DMS153 treated with DMSO at 0.1 percent for 48 hours (cell line): ENCODE results near the gene EFTUD2.
A peak's percentile ranks its signal among the peaks of the same experiment; 100 is the strongest.

ENCODE experiments used
- DNase-seq: peaks from one replicate; lab custom pipeline; 2025; ENCODE audit not compliant: unreplicated experiment; lab: John Stamatoyannopoulos, UW

Gene EFTUD2

GRCh38 chr17:44889003-44889402 is 10.2 kb downstream of the EFTUD2 start:
- DNase-seq: no peak

- no peak for DNase-seq
These were observed 11.0 kb downstream of the EFTUD2 start for GRCh38 chr17:44887971-44888954.

GRCh38 chr17:44887016-44887415 is 12.2 kb downstream of the EFTUD2 start:
- DNase-seq: no peak

GRCh38 chr17:44884941-44885340 is 14.3 kb downstream of the EFTUD2 start:
- no peak for DNase-seq

GRCh38 chr17:44881145-44881544 is 18.1 kb downstream of the EFTUD2 start:
- DNase-seq: no peak

- DNase-seq: no peak
These were observed 19.2 kb downstream of the EFTUD2 start for GRCh38 chr17:44880062-44880461.

GRCh38 chr17:44879376-44879775 is 19.9 kb downstream of the EFTUD2 start:
- DNase-seq: no peak

- DNase-seq: peak; percentile 12
These were observed 20.5 kb downstream of the EFTUD2 start for GRCh38 chr17:44878627-44879221.

- DNase-seq: no peak
These were observed 22.1 kb downstream of the EFTUD2 start for GRCh38 chr17:44877121-44877520.

GRCh38 chr17:44875761-44876160 is 23.5 kb downstream of the EFTUD2 start:
- no peak for DNase-seq

GRCh38 chr17:44872131-44872768 is 27.0 kb downstream of the EFTUD2 start:
- DNase-seq: no peak

GRCh38 chr17:44871556-44871955 is 27.7 kb downstream of the EFTUD2 start:
- no peak for DNase-seq

- no peak for DNase-seq
These were observed 31.4 kb downstream of the EFTUD2 start for GRCh38 chr17:44867841-44868240.

- DNase-seq: no peak
These were observed 33.3 kb downstream of the EFTUD2 start for GRCh38 chr17:44865931-44866330.

- DNase-seq: peak; percentile 61
These were observed 34.0 kb downstream of the EFTUD2 start for GRCh38 chr17:44865231-44865660.

GRCh38 chr17:44864831-44865230 is 34.4 kb downstream of the EFTUD2 start:
- no peak for DNase-seq

GRCh38 chr17:44863061-44863918 is 36.0 kb downstream of the EFTUD2 start:
- DNase-seq: no peak

- DNase-seq: no peak
These were observed 36.8 kb downstream of the EFTUD2 start for GRCh38 chr17:44862278-44862914.

- DNase-seq: no peak
These were observed 39.5 kb downstream of the EFTUD2 start for GRCh38 chr17:44859701-44860100.

GRCh38 chr17:44854192-44854591 is 45.1 kb downstream of the EFTUD2 start:
- DNase-seq: no peak
